Glutamatergic neuron (in vitro differentiated cells): Measurements from ENCODE around the gene PKDREJ. TPM values are rescaled to one million over a fixed set of nuclear protein-coding genes. Genes with fewer than 3 reads are reported as not detected.

ENCODE experiments used
- DNase-seq: peaks from one replicate; pipeline ENCODE4 v3.0.0; 2022
- H3K27ac Mint-ChIP-seq: one replicate; pipeline ENCODE4 v1.8.0; 2020; ENCODE audit warnings: mild to moderate bottlenecking, mixed read lengths, inconsistent platforms; ENCODE audit not compliant: unreplicated experiment
- H3K27me3 Mint-ChIP-seq: one replicate; pipeline ENCODE4 v1.8.0; 2020; ENCODE audit warnings: mild to moderate bottlenecking, moderate library complexity, mixed read lengths, inconsistent platforms; ENCODE audit not compliant: unreplicated experiment
- H3K36me3 Mint-ChIP-seq: one replicate; pipeline ENCODE4 v1.8.0; 2020; ENCODE audit warnings: mild to moderate bottlenecking, mixed read lengths, inconsistent platforms; ENCODE audit not compliant: unreplicated experiment
- H3K4me1 Mint-ChIP-seq: one replicate; pipeline ENCODE4 v1.8.0; 2020; ENCODE audit warnings: mild to moderate bottlenecking, low read depth, mixed read lengths, inconsistent platforms; ENCODE audit not compliant: unreplicated experiment
- H3K4me3 Mint-ChIP-seq: one replicate; pipeline ENCODE4 v1.8.0; 2020; ENCODE audit warnings: mild to moderate bottlenecking, mixed read lengths, inconsistent platforms; ENCODE audit not compliant: unreplicated experiment
- H3K9me3 Mint-ChIP-seq: one replicate; pipeline ENCODE4 v1.8.0; 2020; ENCODE audit warnings: mild to moderate bottlenecking, moderate library complexity, mixed read lengths, inconsistent platforms; ENCODE audit not compliant: unreplicated experiment
- total RNA-seq: library from RNA; stranded (reverse); fragmentation: NEBNext Ultra II Directional; extraction: Animal tissue kit (Norgen Biotek cat#: 25700); gene quantifications from one replicate; pipeline ENCODE4 v1.2.1, GENCODE V29; 2021; ENCODE audit not compliant: unreplicated experiment
- TF ChIP-seq, protein P1 (sequence below): fragments of 200-600 bp; sonication (generic); IDR thresholded peaks from one replicate; pipeline ENCODE4 v1.5.0; 2021; ENCODE audit not compliant: partially characterized antibody, unreplicated experiment

PKDREJ gene
- total RNA-seq, 1 donor from 2014 or later: not detected

DNA sequence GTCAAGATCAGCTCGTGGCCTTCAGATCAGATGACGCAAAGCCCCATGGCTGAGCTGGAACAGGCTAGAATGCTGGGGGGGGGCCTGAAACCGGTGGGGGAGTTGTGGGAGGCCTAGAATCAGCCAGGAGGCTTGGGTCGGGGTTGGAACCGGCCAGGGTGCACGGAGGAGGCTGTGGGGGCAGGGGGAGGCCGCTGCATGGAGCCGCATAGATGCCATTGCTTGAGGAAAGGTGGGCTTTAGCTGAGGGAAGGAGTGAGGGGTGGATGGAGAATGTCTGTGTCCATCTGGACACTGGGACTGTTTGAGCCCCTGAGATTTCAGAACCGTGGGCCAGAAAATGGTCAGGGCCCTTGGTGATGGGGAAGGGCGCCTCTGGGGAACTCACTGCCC lies 38.2 kb downstream of the PKDREJ start:
- no peak overlapping the region for H3K27ac Mint-ChIP-seq
- H3K9me3 Mint-ChIP-seq: peaks cover 5% of the 10 kb centered on the region
- H3K36me3 Mint-ChIP-seq: no peaks in the 10 kb centered on the region
- no peak overlapping the region for H3K4me3 Mint-ChIP-seq
- TF ChIP-seq, protein P1, sequence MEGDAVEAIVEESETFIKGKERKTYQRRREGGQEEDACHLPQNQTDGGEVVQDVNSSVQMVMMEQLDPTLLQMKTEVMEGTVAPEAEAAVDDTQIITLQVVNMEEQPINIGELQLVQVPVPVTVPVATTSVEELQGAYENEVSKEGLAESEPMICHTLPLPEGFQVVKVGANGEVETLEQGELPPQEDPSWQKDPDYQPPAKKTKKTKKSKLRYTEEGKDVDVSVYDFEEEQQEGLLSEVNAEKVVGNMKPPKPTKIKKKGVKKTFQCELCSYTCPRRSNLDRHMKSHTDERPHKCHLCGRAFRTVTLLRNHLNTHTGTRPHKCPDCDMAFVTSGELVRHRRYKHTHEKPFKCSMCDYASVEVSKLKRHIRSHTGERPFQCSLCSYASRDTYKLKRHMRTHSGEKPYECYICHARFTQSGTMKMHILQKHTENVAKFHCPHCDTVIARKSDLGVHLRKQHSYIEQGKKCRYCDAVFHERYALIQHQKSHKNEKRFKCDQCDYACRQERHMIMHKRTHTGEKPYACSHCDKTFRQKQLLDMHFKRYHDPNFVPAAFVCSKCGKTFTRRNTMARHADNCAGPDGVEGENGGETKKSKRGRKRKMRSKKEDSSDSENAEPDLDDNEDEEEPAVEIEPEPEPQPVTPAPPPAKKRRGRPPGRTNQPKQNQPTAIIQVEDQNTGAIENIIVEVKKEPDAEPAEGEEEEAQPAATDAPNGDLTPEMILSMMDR: no peak
- DNase-seq: no peak
- peaks cover 5% of the 10 kb centered on the region for H3K27me3 Mint-ChIP-seq
- peaks cover 1% of the 10 kb centered on the region for H3K4me1 Mint-ChIP-seq

DNA sequence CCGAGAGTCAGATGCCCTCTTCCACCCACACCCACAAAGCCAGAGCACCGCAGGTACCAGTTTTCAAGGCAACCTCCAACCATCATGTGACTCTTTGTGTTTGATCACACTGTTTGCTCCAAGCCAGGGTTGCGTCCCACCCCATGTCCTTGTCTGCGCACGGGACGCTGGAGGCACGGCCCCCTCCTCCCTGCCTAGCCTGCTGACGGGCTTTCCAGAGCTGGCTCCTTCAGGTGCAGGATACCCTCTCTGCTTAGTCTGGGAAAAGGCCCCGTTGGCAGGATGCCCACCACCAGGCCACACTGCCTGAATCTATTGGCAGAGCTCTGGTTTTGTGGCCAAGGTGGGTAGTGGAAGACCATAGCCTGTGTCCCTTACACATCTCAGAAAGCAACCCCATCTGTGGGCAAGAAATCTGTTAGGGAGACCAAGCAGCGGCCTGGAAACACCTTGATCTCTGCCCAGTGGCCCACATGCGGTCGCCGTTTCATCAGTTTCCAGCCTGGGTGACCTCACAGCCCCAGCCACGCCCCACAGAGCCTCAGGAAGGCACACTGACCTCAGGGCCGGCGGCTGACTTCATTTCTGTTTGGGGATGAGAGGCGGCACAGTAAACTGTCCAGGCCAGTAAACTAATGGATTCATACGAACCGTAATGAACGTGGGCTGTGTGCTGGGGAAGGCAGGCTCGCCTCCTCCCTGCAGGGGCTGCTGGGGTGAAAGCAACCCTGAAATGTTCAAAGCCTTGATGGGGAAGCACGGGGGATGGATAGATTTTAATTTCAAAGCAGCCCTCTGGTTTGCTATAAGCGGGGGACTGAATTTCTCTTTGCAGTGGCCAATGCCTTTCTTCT lies 38.9 kb downstream of the PKDREJ start:
- TF ChIP-seq, protein P1: no peak
- no peak for DNase-seq
- no peaks in the 10 kb centered on the region for H3K36me3 Mint-ChIP-seq
- peaks cover 6% of the 10 kb centered on the region for H3K27me3 Mint-ChIP-seq
- no peak overlapping the region for H3K4me3 Mint-ChIP-seq
- H3K4me1 Mint-ChIP-seq: peaks cover 1% of the 10 kb centered on the region
- peaks cover 5% of the 10 kb centered on the region for H3K9me3 Mint-ChIP-seq
- H3K27ac Mint-ChIP-seq: no peak overlapping the region

GRCh38 chr22:46220921-46221320 lies 42.2 kb downstream of the PKDREJ start:
- H3K4me1 Mint-ChIP-seq: peaks cover 1% of the 10 kb centered on the region
- peaks cover 8% of the 10 kb centered on the region for H3K27me3 Mint-ChIP-seq
- H3K36me3 Mint-ChIP-seq: no peaks in the 10 kb centered on the region
- no peak for DNase-seq
- no peak overlapping the region for H3K27ac Mint-ChIP-seq
- peaks cover 4% of the 10 kb centered on the region for H3K9me3 Mint-ChIP-seq
- TF ChIP-seq, protein P1: no peak
- H3K4me3 Mint-ChIP-seq: no peak overlapping the region

DNA sequence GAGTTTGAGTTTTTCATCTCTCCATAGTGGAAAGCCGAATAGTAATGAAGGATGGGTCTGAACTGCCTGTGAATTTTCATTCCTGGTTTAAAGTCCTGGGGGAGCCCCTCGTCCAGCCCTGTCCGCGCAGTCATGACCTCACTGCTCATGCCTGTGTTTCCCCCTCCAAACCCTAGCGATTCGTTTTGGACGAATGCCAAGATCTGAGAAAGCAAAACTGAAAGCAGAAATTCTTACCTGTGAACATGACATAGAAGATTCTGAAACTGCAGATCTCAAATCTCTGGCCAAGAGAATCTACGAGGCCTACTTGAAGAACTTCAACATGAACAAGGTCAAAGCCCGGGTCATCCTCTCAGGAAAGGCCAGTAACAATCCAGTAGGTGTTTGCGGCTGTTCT lies 43.5 kb downstream of the PKDREJ start:
- H3K9me3 Mint-ChIP-seq: peaks cover 2% of the 10 kb centered on the region
- H3K27me3 Mint-ChIP-seq: peaks cover 5% of the 10 kb centered on the region
- no peak overlapping the region for H3K4me3 Mint-ChIP-seq
- DNase-seq: no peak
- TF ChIP-seq, protein P1: no peak
- H3K27ac Mint-ChIP-seq: no peak overlapping the region
- no peaks in the 10 kb centered on the region for H3K4me1 Mint-ChIP-seq
- H3K36me3 Mint-ChIP-seq: peaks cover 2% of the 10 kb centered on the region

- H3K4me3 Mint-ChIP-seq: no peak overlapping the region
- H3K27ac Mint-ChIP-seq: no peak overlapping the region
- peaks cover 4% of the 10 kb centered on the region for H3K9me3 Mint-ChIP-seq
- no peak for DNase-seq
- no peaks in the 10 kb centered on the region for H3K4me1 Mint-ChIP-seq
- peaks cover 12% of the 10 kb centered on the region for H3K36me3 Mint-ChIP-seq
- TF ChIP-seq, protein P1: no peak
- H3K27me3 Mint-ChIP-seq: peaks cover 5% of the 10 kb centered on the region
These were observed 48.5 kb downstream of the PKDREJ start for GRCh38 chr22:46214616-46215015.
